Transverse colon (tissue), 4 donors: ENCODE results near the gene APOC1. TPM values are rescaled to one million over a fixed set of nuclear protein-coding genes. Genes with fewer than 3 reads are reported as not detected.

ENCODE experiments used
- DNase-seq: peaks from one replicate; pipeline ENCODE4 v3.0.0-alpha.2; 2019
- H3K27ac ChIP-seq, 4 donors: fragments of 200-600 bp; sonication (generic); 2 replicates each; pipeline ENCODE4 v1.5.1; 2016 to 2018; ENCODE audit warnings: inconsistent platforms in 4 of 4
- H3K27me3 ChIP-seq: fragments of 200-600 bp; sonication (generic); 2 replicates; pipeline ENCODE4 v1.5.1; 2017; ENCODE audit warnings: inconsistent platforms
- H3K36me3 ChIP-seq, 4 donors: fragments of 200-600 bp; sonication (generic); 2 replicates each; pipeline ENCODE4 v1.5.1; 2017 to 2019; ENCODE audit warnings: inconsistent platforms in 4 of 4
- H3K4me1 ChIP-seq, 4 donors: fragments of 200-600 bp; sonication (generic); 2 replicates each; pipeline ENCODE4 v1.5.1; 2017 to 2020; ENCODE audit warnings: inconsistent platforms in 4 of 4
- H3K4me3 ChIP-seq, 4 donors: fragments of 200-600 bp; sonication (generic); 1 replicate in 1 of 4; 2 replicates in 3 of 4; pipeline versions ENCODE4 v1.5.1 to v1.6.1; 2017 to 2019; ENCODE audit warnings: inconsistent platforms in 4 of 4
- H3K9me3 ChIP-seq, 2 donors: fragments of 200-600 bp; sonication (generic); 2 replicates each; pipeline ENCODE4 v1.5.1; 2017 to 2019; ENCODE audit warnings: inconsistent platforms in 2 of 2
- CTCF ChIP-seq, 5 experiments: fragments of 200-600 bp in 3 of 5; fragments of 450-650 bp in 2 of 5; sonication (generic) in 3 of 5; IDR thresholded peaks; 1 replicate in 2 of 5; 2 replicates in 3 of 5; pipeline ENCODE4 v1.5.1; 2016 to 2017; ENCODE audit warnings: antibody characterized with exemption in 5 of 5, inconsistent platforms in 3 of 5, mild to moderate bottlenecking in 2 of 5, moderate library complexity in 1 of 5
- EP300 ChIP-seq: sonication (generic); formaldehyde crosslinking; IDR thresholded peaks from one replicate; pipeline ENCODE4 v1.6.1; 2017; ENCODE audit warnings: antibody characterized with exemption, low read depth
- POLR2A ChIP-seq: fragments of 450-650 bp; IDR thresholded peaks from one replicate; pipeline ENCODE4 v1.6.1; 2016; ENCODE audit warnings: antibody characterized with exemption, mild to moderate bottlenecking, moderate library complexity
- POLR2AphosphoS5 ChIP-seq, 3 donors: sonication (generic); formaldehyde crosslinking; IDR thresholded peaks; one replicate each; pipeline ENCODE4 v1.6.1; 2016; ENCODE audit warnings: antibody characterized with exemption in 3 of 3
- WGBS, 2 donors: methylation state at CpG; one replicate each; pipeline ENCODE4 v1.1.5; 2018; ENCODE audit warnings: low coverage in 1 of 2; 5-methylcytosine and 5-hydroxymethylcytosine counted together
- in situ Hi-C, 4 donors: fragments of 200-750 bp; cut with MboI; loops; one replicate each; pipeline versions ENCODE4 v1.15.0 to v1.15.1; 2017; ENCODE audit warnings: low sequenced_read_pairs in 3 of 4, low pct_ligation_motif_present in 1 of 4, low pct_unique_long_range_greater_than_20kb in 1 of 4
- intact Hi-C: fragments of 100-400 bp; cut with DNase I; formaldehyde crosslinking; loops from one replicate; pipeline ENCODE4 v1.15.1; 2023; ENCODE audit warnings: low total_unique reads
- total RNA-seq, 4 donors: library from RNA; depleted of rRNA; stranded (reverse); fragments of >200 nt; gene quantifications; one replicate each; pipeline ENCODE4 v1.1.0, GENCODE V29; 2016

The APOC1 gene
- total RNA-seq, 4 donors from 2014 or later, result 10.8 to 48.4 (median 34.8) TPM; not detected in 1

- in situ Hi-C loops (loop anchor here in 1 of 4 donors (5.0 kb wide), 1 partner anchor 49 kb away; no protein-coding TSS in a partner anchor), intact Hi-C loops (loop anchor here (2.0 kb wide), 1 partner anchor 49 kb away; no protein-coding TSS in a partner anchor)
- Histone ChIP-seq H3K4me3 (no peak overlapping the region), H3K36me3 (peaks cover 0 to 7% (median 0%) of the 10 kb centered on the region in 4 donors), H3K27ac (peak overlapping the region in 1 of 4 donors; percentile 9), H3K4me1 (peaks cover 9 to 25% (median 16%) of the 10 kb centered on the region in 4 donors), H3K27me3 (no peaks in the 10 kb centered on the region), H3K9me3 (no peaks in the 10 kb centered on the region)
- TF ChIP-seq CTCF (IDR thresholded peaks at IDR 0.05) (peak; percentile 82 to 93 (median 91)), POLR2AphosphoS5 (IDR thresholded peaks at IDR 0.05) (no peak), POLR2A (no peak), EP300 (no peak)
- DNase-seq, result peak; percentile 54
- WGBS, 2 donors, result 0 to 59% methylated on average over 1 to 13 of the region's 13 CpGs
These were observed 37.1 kb downstream of the APOC1 start for GRCh38 chr19:44951179-44952159.

- peaks cover 17 to 42% (median 25%) of the 10 kb centered on the region in 4 donors for H3K4me1 ChIP-seq
- TF ChIP-seq POLR2AphosphoS5 (IDR thresholded peaks at IDR 0.05) (no peak), EP300 (no peak), POLR2A (no peak), CTCF (IDR thresholded peaks at IDR 0.05) (no peak)
- DNase-seq, result no peak
- peak overlapping the region; percentile 87 to 95 (median 93) for H3K27ac ChIP-seq
- H3K9me3 ChIP-seq, result no peaks in the 10 kb centered on the region
- intact Hi-C loops (no loop called here), in situ Hi-C loops (loop anchor here in 1 of 4 donors (5.0 kb wide), 1 partner anchor 52 kb away; no protein-coding TSS in a partner anchor)
- 24 to 36% methylated on average over 13 of the region's 13 CpGs for WGBS, 2 donors
- H3K36me3 ChIP-seq, result peaks cover 0 to 7% (median 0%) of the 10 kb centered on the region in 4 donors
- peak overlapping the region; percentile 47 to 95 (median 82) for H3K4me3 ChIP-seq
- H3K27me3 ChIP-seq, result no peaks in the 10 kb centered on the region
These were observed 39.9 kb downstream of the APOC1 start for GRCh38 chr19:44954278-44954648.

- Histone ChIP-seq H3K4me3 (peak within 1 kb of the TSS; percentile 70 to 95 (median 88)), H3K4me1 (peaks cover 17 to 42% (median 25%) of the 10 kb centered on the region in 4 donors), H3K27ac (peak within 1 kb of the TSS; percentile 87 to 95 (median 93)), H3K36me3 (peaks cover 0 to 7% (median 0%) of the 10 kb centered on the region in 4 donors), H3K27me3 (no peaks in the 10 kb centered on the region), H3K9me3 (no peaks in the 10 kb centered on the region)
- intact Hi-C loops (no loop called here), in situ Hi-C loops (loop anchor here in 1 of 4 donors (5.0 kb wide), 1 partner anchor 53 kb away; no protein-coding TSS in a partner anchor)
- TF ChIP-seq POLR2AphosphoS5 (IDR thresholded peaks at IDR 0.05) (peak; percentile 73 to 94 (median 79)), EP300 (no peak), POLR2A (peak; percentile 81), CTCF (IDR thresholded peaks at IDR 0.05) (peak in 2 of 5 experiments; percentile 14 to 30)
- 0% methylated on average over 10 to 54 of the region's 65 CpGs for WGBS, 2 donors
- peak; percentile 97 for DNase-seq
These were observed 40.5 kb downstream of the APOC1 start, which contains the start of gene CLPTM1 for GRCh38 chr19:44954649-44955504. Gene CLPTM1 (plus strand): TSS chr19:44955380. CDS start chr19:44955396, 16 bp downstream.
